ENCODE data around the gene SLC25A13.
"Not testable (repeated sequence)": the region's sequence is repeated elsewhere in the genome, so short reads cannot be mapped to it uniquely, and the experiment has no call there.

Gene SLC25A13

GRCh38 chr7:96299496-96299895, 22.4 kb downstream of the SLC25A13 start:
- no peak for DNase-seq (ENCODE audit: low read depth)

GRCh38 chr7:96297876-96298275, 24.0 kb downstream of the SLC25A13 start:
- DNase-seq (ENCODE audit: low read depth) = no peak

GRCh38 chr7:96297446-96297845, 24.5 kb downstream of the SLC25A13 start:
- DNase-seq (ENCODE audit: low read depth) = not testable (repeated sequence)

GRCh38 chr7:96293911-96294310, 28.0 kb downstream of the SLC25A13 start:
- DNase-seq (ENCODE audit: low read depth) = not testable (repeated sequence)

GRCh38 chr7:96287559-96287958, 34.3 kb downstream of the SLC25A13 start:
- DNase-seq (ENCODE audit: low read depth) = no peak

GRCh38 chr7:96287132-96287531, 34.8 kb downstream of the SLC25A13 start:
- no peak for DNase-seq (ENCODE audit: low read depth)

- DNase-seq (ENCODE audit: low read depth) = no peak
Measured at GRCh38 chr7:96285579-96285978, 36.3 kb downstream of the SLC25A13 start.

- no peak for DNase-seq (ENCODE audit: low read depth)
Measured at GRCh38 chr7:96284835-96285234, 37.1 kb downstream of the SLC25A13 start.

- no peak for DNase-seq (ENCODE audit: low read depth)
Measured at GRCh38 chr7:96284240-96284639, 37.7 kb downstream of the SLC25A13 start.

- DNase-seq (ENCODE audit: low read depth) = no peak
Measured at GRCh38 chr7:96282835-96283234, 39.1 kb downstream of the SLC25A13 start.

- no peak for DNase-seq (ENCODE audit: low read depth)
Measured at GRCh38 chr7:96277921-96278320, 44.0 kb downstream of the SLC25A13 start.

GRCh38 chr7:96276019-96276418, 45.9 kb downstream of the SLC25A13 start:
- no peak for DNase-seq (ENCODE audit: low read depth)

GRCh38 chr7:96273716-96274115, 48.2 kb downstream of the SLC25A13 start:
- DNase-seq (ENCODE audit: low read depth) = no peak

GRCh38 chr7:96269246-96269994, 52.5 kb downstream of the SLC25A13 start:
- DNase-seq (ENCODE audit: low read depth) = no peak

- no peak for DNase-seq (ENCODE audit: low read depth)
Measured at GRCh38 chr7:96266580-96266979, 55.3 kb downstream of the SLC25A13 start.

- no peak for DNase-seq (ENCODE audit: low read depth)
Measured at GRCh38 chr7:96266015-96266414, 55.9 kb downstream of the SLC25A13 start.

GRCh38 chr7:96253964-96254363, 67.9 kb downstream of the SLC25A13 start:
- DNase-seq (ENCODE audit: low read depth) = no peak

GRCh38 chr7:96253441-96253840, 68.5 kb downstream of the SLC25A13 start:
- DNase-seq (ENCODE audit: low read depth) = no peak

GRCh38 chr7:96250776-96251361, 71.0 kb downstream of the SLC25A13 start:
- DNase-seq (ENCODE audit: low read depth) = no peak

GRCh38 chr7:96248405-96248804, 73.5 kb downstream of the SLC25A13 start:
- no peak for DNase-seq (ENCODE audit: low read depth)

- DNase-seq (ENCODE audit: low read depth) = no peak
Measured at GRCh38 chr7:96246919-96247318, 75.0 kb downstream of the SLC25A13 start.

GRCh38 chr7:96244992-96245292, 77.0 kb downstream of the SLC25A13 start:
- DNase-seq (ENCODE audit: low read depth) = no peak

- DNase-seq (ENCODE audit: low read depth) = no peak
Measured at GRCh38 chr7:96244244-96244991, 77.5 kb downstream of the SLC25A13 start.
